ELF-1 (cell line): Measurements from ENCODE around the gene COL19A1.
"Not testable (repeated sequence)": the region's sequence is repeated elsewhere in the genome, so short reads cannot be mapped to it uniquely, and the experiment has no call there.

Source experiments
- DNase-seq: peaks from one replicate; pipeline ENCODE4 v3.0.0-alpha.2; 2016; ENCODE audit warnings: low read depth, low spot score

COL19A1 gene

GRCh38 chr6:69866770-69867638 lies 648 bp downstream of the COL19A1 start:
- DNase-seq = peak; percentile 80

- no peak for DNase-seq
Measured at GRCh38 chr6:69867639-69867976, 1.3 kb downstream of the COL19A1 start.

- DNase-seq = no peak
Measured at GRCh38 chr6:69868252-69868804, 2.0 kb downstream of the COL19A1 start.

- no peak for DNase-seq
Measured at GRCh38 chr6:69868961-69869360, 2.6 kb downstream of the COL19A1 start.

- DNase-seq = no peak
Measured at GRCh38 chr6:69871107-69871506, 4.8 kb downstream of the COL19A1 start.

- no peak for DNase-seq
Measured at GRCh38 chr6:69873291-69873690, 6.9 kb downstream of the COL19A1 start.

GRCh38 chr6:69875715-69876114 lies 9.4 kb downstream of the COL19A1 start:
- no peak for DNase-seq

GRCh38 chr6:69878795-69879194 lies 12.4 kb downstream of the COL19A1 start:
- no peak for DNase-seq

- DNase-seq = no peak
Measured at GRCh38 chr6:69880601-69881000, 14.2 kb downstream of the COL19A1 start.

- DNase-seq = no peak
Measured at GRCh38 chr6:69881322-69882151, 15.2 kb downstream of the COL19A1 start.

GRCh38 chr6:69883551-69883950 lies 17.2 kb downstream of the COL19A1 start:
- DNase-seq = no peak

GRCh38 chr6:69884231-69884630 lies 17.9 kb downstream of the COL19A1 start:
- no peak for DNase-seq

GRCh38 chr6:69887026-69887425 lies 20.7 kb downstream of the COL19A1 start:
- DNase-seq = no peak

- no peak for DNase-seq
Measured at GRCh38 chr6:69887714-69888345, 21.5 kb downstream of the COL19A1 start.

- DNase-seq = no peak
Measured at GRCh38 chr6:69888482-69889233, 22.3 kb downstream of the COL19A1 start.

- not testable (repeated sequence) for DNase-seq
Measured at GRCh38 chr6:69889234-69889974, 23.0 kb downstream of the COL19A1 start.

GRCh38 chr6:69892561-69892960 lies 26.2 kb downstream of the COL19A1 start:
- not testable (repeated sequence) for DNase-seq

- DNase-seq = not testable (repeated sequence)
Measured at GRCh38 chr6:69893266-69893665, 26.9 kb downstream of the COL19A1 start.

- peak; percentile 81 for DNase-seq
Measured at GRCh38 chr6:69894578-69895347, 28.4 kb downstream of the COL19A1 start.

- DNase-seq = no peak
Measured at GRCh38 chr6:69895396-69895795, 29.0 kb downstream of the COL19A1 start.
